ENCODE measurements around the gene IGSF22.

GRCh38 chr11:18739685-18740084 is 13.7 kb upstream of the IGSF22 start:
- TF ChIP-seq CTCF (IDR thresholded peaks at IDR 0.05) = no peak
- no peak for TF ChIP-seq YY1 (IDR thresholded peaks at IDR 0.05; ENCODE audit: low read depth)
- no peak for TF ChIP-seq MXI1 (IDR thresholded peaks at IDR 0.05; ENCODE audit: low read depth, low read length)
- no peak for TF ChIP-seq REST (IDR thresholded peaks at IDR 0.05; ENCODE audit: low read depth, low read length)
- TF ChIP-seq EP300 (IDR thresholded peaks at IDR 0.05; ENCODE audit: borderline replicate concordance in 1 of 2, low read depth in 1 of 2, low read length in 1 of 2) = no peak
- no peak for TF ChIP-seq RAD21 (IDR thresholded peaks at IDR 0.05; ENCODE audit: low read length)
- TF ChIP-seq MAX (IDR thresholded peaks at IDR 0.05; ENCODE audit: low read depth) = no peak
